GM12801 (cell line): ENCODE measurements around the gene CORO1C.

ENCODE experiments used
- CTCF ChIP-seq: IDR thresholded peaks from one replicate; pipeline ENCODE4 v1.5.1; 2011; ENCODE audit warnings: control low read depth; ENCODE audit not compliant: insufficient read length; ENCODE audit errors: extremely low read depth

The CORO1C gene

GRCh38 chr12:108642899-108643654 lies 88.2 kb downstream of the CORO1C start:
- TF ChIP-seq CTCF: no peak

GRCh38 chr12:108642269-108642870 lies 88.9 kb downstream of the CORO1C start:
- TF ChIP-seq CTCF: no peak

- TF ChIP-seq CTCF: no peak
These were observed 89.7 kb downstream of the CORO1C start for GRCh38 chr12:108641446-108642268.

GRCh38 chr12:108640802-108641445 lies 90.4 kb downstream of the CORO1C start:
- no peak for TF ChIP-seq CTCF

GRCh38 chr12:108638997-108639822 lies 92.1 kb downstream of the CORO1C start:
- no peak for TF ChIP-seq CTCF

- no peak for TF ChIP-seq CTCF
These were observed 93.0 kb downstream of the CORO1C start for GRCh38 chr12:108638141-108638827.
